ENCODE data around the gene EHD1. TPM values are rescaled to one million over a fixed set of nuclear protein-coding genes. Genes with fewer than 3 reads are reported as not detected.
A peak's percentile ranks its signal among the peaks of the same experiment; 100 is the strongest.

EHD1 gene
- total and polyA plus RNA-seq, 9 of the 15 experiments (the other 6 are each of a cell fraction or from before 2014, with no cell fraction given) = 0.46 to 65.0 (median 16.4) TPM

DNA sequence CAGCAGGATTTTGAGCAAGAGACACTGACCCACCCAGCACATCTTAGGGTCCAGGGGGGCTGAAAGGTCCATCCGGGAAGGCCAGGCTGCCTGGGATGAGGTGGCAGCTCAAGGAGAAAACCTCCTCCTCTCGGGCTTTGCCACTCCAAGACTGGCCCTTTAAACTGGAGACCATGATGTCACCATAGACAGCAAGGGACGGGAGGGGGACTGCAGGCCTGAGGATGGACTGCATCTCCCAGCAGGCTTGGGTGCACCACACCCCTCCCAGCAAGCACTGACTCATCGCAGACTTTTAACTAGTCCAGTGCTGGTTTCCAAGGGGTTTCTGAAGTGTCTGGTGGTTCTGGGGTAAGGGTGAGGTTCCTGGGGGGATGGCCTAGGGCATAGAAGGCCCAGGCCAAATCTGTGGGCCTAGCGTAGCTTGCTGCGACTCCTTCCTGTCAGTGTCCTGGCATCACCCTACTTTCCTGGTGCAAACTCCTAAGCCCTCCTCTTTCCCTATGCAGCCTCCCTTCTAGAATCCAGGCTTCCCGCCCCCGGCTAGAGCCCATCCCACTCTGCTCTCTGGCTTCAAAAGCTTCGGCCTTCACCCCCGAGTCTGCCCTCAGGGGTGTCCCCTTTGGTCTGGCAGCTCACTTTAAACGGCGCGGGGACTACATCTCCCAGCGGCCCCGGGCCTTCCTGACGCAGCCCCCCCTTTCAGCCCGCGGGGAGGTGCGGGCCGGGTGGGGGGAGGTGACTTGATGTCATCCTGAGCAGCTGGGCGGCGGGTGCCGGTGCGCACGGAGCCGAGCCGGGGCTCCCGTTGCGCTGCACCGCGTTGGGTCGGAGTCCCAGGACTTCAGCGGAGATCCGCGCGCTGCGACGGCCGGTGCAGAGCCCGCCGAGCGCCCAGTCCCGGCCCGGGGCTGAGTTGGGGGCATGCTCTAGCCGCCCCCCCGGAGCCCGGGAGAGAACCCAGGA is 45.8 kb upstream of the EHD1 start, which contains the start of gene PPP2R5B (continued):
- TF ChIP-seq, protein P1, sequence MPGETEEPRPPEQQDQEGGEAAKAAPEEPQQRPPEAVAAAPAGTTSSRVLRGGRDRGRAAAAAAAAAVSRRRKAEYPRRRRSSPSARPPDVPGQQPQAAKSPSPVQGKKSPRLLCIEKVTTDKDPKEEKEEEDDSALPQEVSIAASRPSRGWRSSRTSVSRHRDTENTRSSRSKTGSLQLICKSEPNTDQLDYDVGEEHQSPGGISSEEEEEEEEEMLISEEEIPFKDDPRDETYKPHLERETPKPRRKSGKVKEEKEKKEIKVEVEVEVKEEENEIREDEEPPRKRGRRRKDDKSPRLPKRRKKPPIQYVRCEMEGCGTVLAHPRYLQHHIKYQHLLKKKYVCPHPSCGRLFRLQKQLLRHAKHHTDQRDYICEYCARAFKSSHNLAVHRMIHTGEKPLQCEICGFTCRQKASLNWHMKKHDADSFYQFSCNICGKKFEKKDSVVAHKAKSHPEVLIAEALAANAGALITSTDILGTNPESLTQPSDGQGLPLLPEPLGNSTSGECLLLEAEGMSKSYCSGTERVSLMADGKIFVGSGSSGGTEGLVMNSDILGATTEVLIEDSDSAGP (CRISPR knock-in tag; IDR thresholded peaks at IDR 0.05) = peak; percentile 98
- TF ChIP-seq FOSL1 (tag; conservative IDR thresholded peaks at IDR 0.05) = peak; percentile 100
- peak; percentile 83; the same call in 1 of the 2 replicates for TF ChIP-seq ZNF766 (CRISPR knock-in tag; conservative IDR thresholded peaks at IDR 0.05)
- TF ChIP-seq, protein P2, sequence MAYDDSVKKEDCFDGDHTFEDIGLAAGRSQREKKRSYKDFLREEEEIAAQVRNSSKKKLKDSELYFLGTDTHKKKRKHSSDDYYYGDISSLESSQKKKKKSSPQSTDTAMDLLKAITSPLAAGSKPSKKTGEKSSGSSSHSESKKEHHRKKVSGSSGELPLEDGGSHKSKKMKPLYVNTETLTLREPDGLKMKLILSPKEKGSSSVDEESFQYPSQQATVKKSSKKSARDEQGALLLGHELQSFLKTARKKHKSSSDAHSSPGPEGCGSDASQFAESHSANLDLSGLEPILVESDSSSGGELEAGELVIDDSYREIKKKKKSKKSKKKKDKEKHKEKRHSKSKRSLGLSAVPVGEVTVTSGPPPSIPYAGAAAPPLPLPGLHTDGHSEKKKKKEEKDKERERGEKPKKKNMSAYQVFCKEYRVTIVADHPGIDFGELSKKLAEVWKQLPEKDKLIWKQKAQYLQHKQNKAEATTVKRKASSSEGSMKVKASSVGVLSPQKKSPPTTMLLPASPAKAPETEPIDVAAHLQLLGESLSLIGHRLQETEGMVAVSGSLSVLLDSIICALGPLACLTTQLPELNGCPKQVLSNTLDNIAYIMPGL (CRISPR knock-in tag; IDR thresholded peaks at IDR 0.05) = no peak; the same call in 1 of the 2 replicates
- TF ChIP-seq YY1 (IDR thresholded peaks at IDR 0.05; ENCODE audit: borderline replicate concordance in 1 of 3, control insufficient read depth in 1 of 3, extremely low read depth in 1 of 3, insufficient read depth in 3 of 3, insufficient read length in 1 of 3, insufficient replicate concordance in 2 of 3, low read depth in 1 of 3, low read length in 2 of 3) = peak in 2 of 3 experiments; percentile 18 to 56
- TF ChIP-seq, protein P3, sequence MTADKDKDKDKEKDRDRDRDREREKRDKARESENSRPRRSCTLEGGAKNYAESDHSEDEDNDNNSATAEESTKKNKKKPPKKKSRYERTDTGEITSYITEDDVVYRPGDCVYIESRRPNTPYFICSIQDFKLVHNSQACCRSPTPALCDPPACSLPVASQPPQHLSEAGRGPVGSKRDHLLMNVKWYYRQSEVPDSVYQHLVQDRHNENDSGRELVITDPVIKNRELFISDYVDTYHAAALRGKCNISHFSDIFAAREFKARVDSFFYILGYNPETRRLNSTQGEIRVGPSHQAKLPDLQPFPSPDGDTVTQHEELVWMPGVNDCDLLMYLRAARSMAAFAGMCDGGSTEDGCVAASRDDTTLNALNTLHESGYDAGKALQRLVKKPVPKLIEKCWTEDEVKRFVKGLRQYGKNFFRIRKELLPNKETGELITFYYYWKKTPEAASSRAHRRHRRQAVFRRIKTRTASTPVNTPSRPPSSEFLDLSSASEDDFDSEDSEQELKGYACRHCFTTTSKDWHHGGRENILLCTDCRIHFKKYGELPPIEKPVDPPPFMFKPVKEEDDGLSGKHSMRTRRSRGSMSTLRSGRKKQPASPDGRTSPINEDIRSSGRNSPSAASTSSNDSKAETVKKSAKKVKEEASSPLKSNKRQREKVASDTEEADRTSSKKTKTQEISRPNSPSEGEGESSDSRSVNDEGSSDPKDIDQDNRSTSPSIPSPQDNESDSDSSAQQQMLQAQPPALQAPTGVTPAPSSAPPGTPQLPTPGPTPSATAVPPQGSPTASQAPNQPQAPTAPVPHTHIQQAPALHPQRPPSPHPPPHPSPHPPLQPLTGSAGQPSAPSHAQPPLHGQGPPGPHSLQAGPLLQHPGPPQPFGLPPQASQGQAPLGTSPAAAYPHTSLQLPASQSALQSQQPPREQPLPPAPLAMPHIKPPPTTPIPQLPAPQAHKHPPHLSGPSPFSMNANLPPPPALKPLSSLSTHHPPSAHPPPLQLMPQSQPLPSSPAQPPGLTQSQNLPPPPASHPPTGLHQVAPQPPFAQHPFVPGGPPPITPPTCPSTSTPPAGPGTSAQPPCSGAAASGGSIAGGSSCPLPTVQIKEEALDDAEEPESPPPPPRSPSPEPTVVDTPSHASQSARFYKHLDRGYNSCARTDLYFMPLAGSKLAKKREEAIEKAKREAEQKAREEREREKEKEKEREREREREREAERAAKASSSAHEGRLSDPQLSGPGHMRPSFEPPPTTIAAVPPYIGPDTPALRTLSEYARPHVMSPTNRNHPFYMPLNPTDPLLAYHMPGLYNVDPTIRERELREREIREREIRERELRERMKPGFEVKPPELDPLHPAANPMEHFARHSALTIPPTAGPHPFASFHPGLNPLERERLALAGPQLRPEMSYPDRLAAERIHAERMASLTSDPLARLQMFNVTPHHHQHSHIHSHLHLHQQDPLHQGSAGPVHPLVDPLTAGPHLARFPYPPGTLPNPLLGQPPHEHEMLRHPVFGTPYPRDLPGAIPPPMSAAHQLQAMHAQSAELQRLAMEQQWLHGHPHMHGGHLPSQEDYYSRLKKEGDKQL (CRISPR knock-in tag; IDR thresholded peaks at IDR 0.05; ENCODE audit: borderline replicate concordance) = no peak
- TF ChIP-seq, protein P4, sequence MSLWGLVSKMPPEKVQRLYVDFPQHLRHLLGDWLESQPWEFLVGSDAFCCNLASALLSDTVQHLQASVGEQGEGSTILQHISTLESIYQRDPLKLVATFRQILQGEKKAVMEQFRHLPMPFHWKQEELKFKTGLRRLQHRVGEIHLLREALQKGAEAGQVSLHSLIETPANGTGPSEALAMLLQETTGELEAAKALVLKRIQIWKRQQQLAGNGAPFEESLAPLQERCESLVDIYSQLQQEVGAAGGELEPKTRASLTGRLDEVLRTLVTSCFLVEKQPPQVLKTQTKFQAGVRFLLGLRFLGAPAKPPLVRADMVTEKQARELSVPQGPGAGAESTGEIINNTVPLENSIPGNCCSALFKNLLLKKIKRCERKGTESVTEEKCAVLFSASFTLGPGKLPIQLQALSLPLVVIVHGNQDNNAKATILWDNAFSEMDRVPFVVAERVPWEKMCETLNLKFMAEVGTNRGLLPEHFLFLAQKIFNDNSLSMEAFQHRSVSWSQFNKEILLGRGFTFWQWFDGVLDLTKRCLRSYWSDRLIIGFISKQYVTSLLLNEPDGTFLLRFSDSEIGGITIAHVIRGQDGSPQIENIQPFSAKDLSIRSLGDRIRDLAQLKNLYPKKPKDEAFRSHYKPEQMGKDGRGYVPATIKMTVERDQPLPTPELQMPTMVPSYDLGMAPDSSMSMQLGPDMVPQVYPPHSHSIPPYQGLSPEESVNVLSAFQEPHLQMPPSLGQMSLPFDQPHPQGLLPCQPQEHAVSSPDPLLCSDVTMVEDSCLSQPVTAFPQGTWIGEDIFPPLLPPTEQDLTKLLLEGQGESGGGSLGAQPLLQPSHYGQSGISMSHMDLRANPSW (CRISPR knock-in tag; IDR thresholded peaks at IDR 0.05) = peak; percentile 93; the same call in 1 of the 2 replicates
- TF ChIP-seq ETV5 (CRISPR knock-in tag; IDR thresholded peaks at IDR 0.05; ENCODE audit: low read depth) = peak; percentile 39; the same call in 1 of the 2 replicates
- TF ChIP-seq, protein P5, sequence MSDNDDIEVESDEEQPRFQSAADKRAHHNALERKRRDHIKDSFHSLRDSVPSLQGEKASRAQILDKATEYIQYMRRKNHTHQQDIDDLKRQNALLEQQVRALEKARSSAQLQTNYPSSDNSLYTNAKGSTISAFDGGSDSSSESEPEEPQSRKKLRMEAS (CRISPR knock-in tag; IDR thresholded peaks at IDR 0.05) = peak; percentile 10; the same call in 1 of the 2 replicates
- peak; percentile 71; the same call in 1 of the 2 replicates for TF ChIP-seq BHLHE40 (IDR thresholded peaks at IDR 0.05; ENCODE audit: low read length)
- TF ChIP-seq CCNT2 (IDR thresholded peaks at IDR 0.05; ENCODE audit: borderline replicate concordance, extremely low read depth, insufficient read length, low read depth, low read length) = peak; percentile 88

Measured in K562 (cell line).